Ovary (tissue), 9 donors: Measurements from ENCODE around the gene PSMC3IP. TPM values are rescaled to one million over a fixed set of nuclear protein-coding genes. Genes with fewer than 3 reads are reported as not detected.

Experiments used
- DNase-seq, 5 donors: peaks; one replicate each; pipeline ENCODE4 v3.0.0-alpha.2; 2019 to 2020
- H3K27ac ChIP-seq, 2 donors: fragments of 200-600 bp; one replicate each; pipeline versions ENCODE4 v1.5.1 to v1.8.0; 2019 to 2022
- H3K27me3 ChIP-seq: fragments of 200-600 bp; one replicate; pipeline ENCODE4 v1.8.0; 2022
- H3K36me3 ChIP-seq: fragments of 200-600 bp; sonication (generic); one replicate; pipeline ENCODE4 v1.5.1; 2019
- H3K4me1 ChIP-seq: one replicate; pipeline ENCODE4 v1.8.1; 2013; ENCODE audit warnings: mild to moderate bottlenecking, moderate library complexity; ENCODE audit not compliant: insufficient read depth
- H3K4me3 ChIP-seq: fragments of 200-600 bp; sonication (generic); one replicate; pipeline ENCODE4 v1.5.1; 2017
- H3K9me3 ChIP-seq, 2 donors: fragments of 200-600 bp in 1 of 2; sonication (generic) in 1 of 2; one replicate each; pipeline versions ENCODE4 v1.5.1 to v1.8.1; 2013 to 2019; ENCODE audit warnings: mild to moderate bottlenecking in 1 of 2, moderate library complexity in 1 of 2
- EP300 ChIP-seq: sonication (generic); formaldehyde crosslinking; IDR thresholded peaks from one replicate; pipeline ENCODE4 v1.6.1; 2017; ENCODE audit warnings: antibody characterized with exemption
- POLR2A ChIP-seq: fragments of 450-650 bp; IDR thresholded peaks from one replicate; pipeline ENCODE4 v1.6.1; 2017; ENCODE audit warnings: antibody characterized with exemption, mild to moderate bottlenecking, moderate library complexity
- WGBS, 3 donors: extraction: QIAGEN DNeasy Blood & Tissue Kit in 1 of 3; methylation state at CpG; one replicate each; pipeline versions ENCODE4 v1.1.5 to v1.1.7; 2013 to 2017; 5-methylcytosine and 5-hydroxymethylcytosine counted together
- intact Hi-C, 4 donors: fragments of 100-400 bp; cut with DNase I; formaldehyde crosslinking; loops; one replicate each; pipeline versions ENCODE4 v1.11.0 to v1.15.1; 2022 to 2023
- polyA plus RNA-seq, 2 donors: library from polyadenylated mRNA; stranded (reverse); fragments of 200-250 nt in 1 of 2; fragments of 350-450 nt in 1 of 2; fragmentation: Illumina TruSeq in 1 of 2; extraction: RNeasy Lipid Tissue Mini Kit (QIAGEN cat#74804) in 1 of 2; gene quantifications; one replicate each; pipeline ENCODE4 v1.2.3, GENCODE V29; 2013 to 2014
- total RNA-seq, 7 donors: library from RNA; depleted of rRNA in 2 of 7; stranded (reverse); fragments of >200 nt in 2 of 7; fragmentation: NEBNext Ultra II Directional in 3 of 7; extraction: Animal tissue kit (Norgen Biotek cat#: 25700) in 3 of 7; gene quantifications; one replicate each; pipeline versions ENCODE4 v1.1.0 to v1.2.4, GENCODE V29; 2016 to 2023
- TF ChIP-seq, protein P1 (sequence below), 3 donors: fragments of 450-650 bp in 2 of 3; fragments of 200-600 bp in 1 of 3; IDR thresholded peaks; one replicate each; pipeline versions ENCODE4 v1.5.1 to v1.8.0; 2016 to 2022; ENCODE audit warnings: antibody characterized with exemption in 3 of 3, mild to moderate bottlenecking in 1 of 3
- donor health status: DM: no; HTN: no; CAD: no; lungs with moderate emphysema.
- donor health status: DM: no; HTN: no; CAD: no.
- donor health status: Bipolar disorder and iron deficiency.
- donor health status: DM: yes; HTN: yes; CAD: no.
- donor health status: DM: no; HTN: no; CAD: no.
- donor health status: DM: yes; HTN: yes; CAD: no.

Gene PSMC3IP
- total and polyA plus RNA-seq, 9 donors = 1.4 to 7.5 (median 4.4) TPM

DNA sequence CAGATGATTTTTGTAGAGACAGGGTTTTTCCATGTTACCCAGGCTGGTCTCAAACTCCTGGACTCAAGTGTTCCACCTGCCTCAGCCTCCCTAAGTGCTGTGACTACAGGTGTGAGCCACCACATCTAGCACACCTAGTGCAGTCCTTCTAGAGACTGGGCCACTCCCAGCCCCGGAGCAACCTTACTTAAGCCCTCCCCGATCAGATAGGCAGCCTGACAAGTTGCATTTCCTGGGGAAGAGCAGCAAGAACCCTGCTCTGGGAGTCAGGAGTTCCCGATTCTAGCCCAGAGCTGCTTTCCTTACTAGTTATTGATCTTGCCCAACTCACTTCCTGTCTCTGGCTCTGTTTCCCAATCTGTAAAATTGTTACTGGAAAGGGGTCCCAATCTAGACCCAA is 48.5 kb downstream of the PSMC3IP start:
- intact Hi-C loops = loop anchor here in 3 of 4 donors (5.0 kb wide), 2 partner anchors 107 to 207 kb away; partner anchors contain the start of gene CAVIN1 (in 1 of the 3)
- peaks cover 17% of the 10 kb centered on the region for H3K4me1 ChIP-seq
- H3K36me3 ChIP-seq = no peaks in the 10 kb centered on the region
- H3K4me3 ChIP-seq = no peak overlapping the region
- H3K27ac ChIP-seq = no peak overlapping the region
- no peaks in the 10 kb centered on the region for H3K27me3 ChIP-seq
- DNase-seq = no peak
- no peaks in the 10 kb centered on the region for H3K9me3 ChIP-seq
- WGBS, 3 donors = 80 to 88% (median 82%) methylated on average over 3 of the region's 3 CpGs
- TF ChIP-seq, protein P1, sequence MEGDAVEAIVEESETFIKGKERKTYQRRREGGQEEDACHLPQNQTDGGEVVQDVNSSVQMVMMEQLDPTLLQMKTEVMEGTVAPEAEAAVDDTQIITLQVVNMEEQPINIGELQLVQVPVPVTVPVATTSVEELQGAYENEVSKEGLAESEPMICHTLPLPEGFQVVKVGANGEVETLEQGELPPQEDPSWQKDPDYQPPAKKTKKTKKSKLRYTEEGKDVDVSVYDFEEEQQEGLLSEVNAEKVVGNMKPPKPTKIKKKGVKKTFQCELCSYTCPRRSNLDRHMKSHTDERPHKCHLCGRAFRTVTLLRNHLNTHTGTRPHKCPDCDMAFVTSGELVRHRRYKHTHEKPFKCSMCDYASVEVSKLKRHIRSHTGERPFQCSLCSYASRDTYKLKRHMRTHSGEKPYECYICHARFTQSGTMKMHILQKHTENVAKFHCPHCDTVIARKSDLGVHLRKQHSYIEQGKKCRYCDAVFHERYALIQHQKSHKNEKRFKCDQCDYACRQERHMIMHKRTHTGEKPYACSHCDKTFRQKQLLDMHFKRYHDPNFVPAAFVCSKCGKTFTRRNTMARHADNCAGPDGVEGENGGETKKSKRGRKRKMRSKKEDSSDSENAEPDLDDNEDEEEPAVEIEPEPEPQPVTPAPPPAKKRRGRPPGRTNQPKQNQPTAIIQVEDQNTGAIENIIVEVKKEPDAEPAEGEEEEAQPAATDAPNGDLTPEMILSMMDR (IDR thresholded peaks at IDR 0.05) = no peak
- TF ChIP-seq EP300 (no peak), POLR2A (no peak)

DNA sequence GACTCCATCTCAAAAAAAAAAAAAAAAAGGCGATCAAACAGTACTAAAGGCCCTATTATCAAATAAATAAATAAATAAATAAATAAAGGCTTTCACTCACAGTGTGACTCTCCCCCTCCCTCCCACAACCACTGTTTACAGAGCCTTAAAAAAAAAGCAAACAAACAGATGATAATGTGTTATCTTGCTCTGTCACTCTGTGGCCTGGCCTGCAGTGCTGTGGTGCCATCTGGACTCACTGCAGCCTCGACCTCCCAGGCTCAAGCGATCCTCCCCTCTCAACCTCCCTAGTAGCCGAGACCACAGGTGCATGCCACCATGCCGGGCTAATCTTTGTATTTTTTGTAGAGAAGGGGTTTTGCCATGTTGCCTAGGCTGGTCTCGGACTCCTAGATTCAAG is 49.6 kb downstream of the PSMC3IP start:
- 87 to 92% (median 88%) methylated on average over 6 of the region's 6 CpGs for WGBS, 3 donors
- no peaks in the 10 kb centered on the region for H3K9me3 ChIP-seq
- DNase-seq = no peak
- H3K27me3 ChIP-seq = no peaks in the 10 kb centered on the region
- H3K36me3 ChIP-seq = no peaks in the 10 kb centered on the region
- intact Hi-C loops = loop anchor here in 3 of 4 donors (2.0 to 5.0 kb wide), 3 partner anchors 106 to 206 kb away; partner anchors contain the start of gene CAVIN1 (in 1 of the 3)
- H3K4me3 ChIP-seq = no peak overlapping the region
- H3K27ac ChIP-seq = no peak overlapping the region
- TF ChIP-seq, protein P1 (IDR thresholded peaks at IDR 0.05) = no peak
- TF ChIP-seq POLR2A (no peak), EP300 (no peak)
- H3K4me1 ChIP-seq = peaks cover 18% of the 10 kb centered on the region

DNA sequence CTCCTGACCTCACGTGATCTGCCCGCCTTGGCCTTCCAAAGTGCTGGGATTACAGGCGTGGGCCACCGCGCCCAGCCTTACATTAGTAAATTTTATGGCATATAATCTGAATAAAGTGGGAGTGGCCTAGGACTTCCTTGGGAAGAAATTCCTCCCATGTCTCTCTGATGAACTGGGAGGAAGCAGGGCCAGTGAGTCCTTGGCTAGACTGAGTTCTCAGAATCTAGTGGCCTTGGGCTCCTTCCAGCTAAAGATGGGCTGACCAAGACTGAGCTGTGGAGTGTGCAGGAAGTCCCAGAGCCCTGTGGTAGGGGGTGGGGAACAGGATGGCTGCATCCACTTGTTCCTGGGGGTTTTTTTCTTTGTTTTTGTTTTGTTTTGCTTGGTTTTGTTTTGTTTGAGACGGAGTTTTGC is 51.5 kb downstream of the PSMC3IP start:
- peak overlapping the region in 1 of 2 donors; percentile 2 for H3K27ac ChIP-seq
- no peaks in the 10 kb centered on the region for H3K27me3 ChIP-seq
- intact Hi-C loops = loop anchor here in 3 of 4 donors (2.0 to 5.0 kb wide), 3 partner anchors 104 to 204 kb away; partner anchors contain the start of gene CAVIN1 (in 1 of the 3)
- H3K9me3 ChIP-seq = no peaks in the 10 kb centered on the region
- H3K4me1 ChIP-seq = peaks cover 29% of the 10 kb centered on the region
- no peaks in the 10 kb centered on the region for H3K36me3 ChIP-seq
- 63 to 71% (median 64%) methylated on average over 6 of the region's 6 CpGs for WGBS, 3 donors
- no peak for TF ChIP-seq EP300
- TF ChIP-seq POLR2A = no peak
- TF ChIP-seq, protein P1 (IDR thresholded peaks at IDR 0.05) = no peak
- no peak overlapping the region for H3K4me3 ChIP-seq
- peak in 3 of 5 donors; percentile 55 to 62 (median 60) for DNase-seq

DNA sequence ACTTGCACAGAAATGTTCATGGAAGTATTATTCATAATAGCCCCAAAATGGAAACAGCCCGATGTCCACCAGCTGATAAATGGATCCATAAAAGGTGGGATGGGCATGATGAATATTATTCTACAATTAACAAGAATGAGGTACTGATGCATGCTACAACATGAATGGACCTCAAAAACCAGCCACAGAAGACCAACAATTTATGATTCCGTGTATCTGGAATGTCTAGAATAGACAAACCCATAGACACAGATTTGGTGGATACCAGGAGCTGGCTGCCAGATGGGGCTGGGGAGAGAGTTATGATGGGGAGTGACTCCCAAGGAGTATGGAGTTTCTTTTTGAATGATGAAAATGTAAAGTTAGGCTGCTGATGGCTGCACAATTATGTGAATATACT is 52.3 kb downstream of the PSMC3IP start:
- Histone ChIP-seq H3K36me3 (no peaks in the 10 kb centered on the region), H3K27ac (no peak overlapping the region), H3K9me3 (no peaks in the 10 kb centered on the region), H3K4me1 (peaks cover 33% of the 10 kb centered on the region), H3K27me3 (no peaks in the 10 kb centered on the region), H3K4me3 (no peak overlapping the region)
- WGBS, 3 donors = 23 to 51% (median 42%) methylated on average over 2 of the region's 2 CpGs
- intact Hi-C loops = loop anchor here in 3 of 4 donors (5.0 kb wide), 2 partner anchors 103 to 203 kb away; partner anchors contain the start of gene CAVIN1 (in 1 of the 3)
- peak in 1 of 5 donors; percentile 2 for DNase-seq
- TF ChIP-seq, protein P1 (IDR thresholded peaks at IDR 0.05) = no peak
- no peak for TF ChIP-seq POLR2A
- no peak for TF ChIP-seq EP300
